HL-60 (cell line): ENCODE measurements around the gene SBF1.

Experiments
- GABPA ChIP-seq: IDR thresholded peaks from 2 replicates; pipeline ENCODE4 v1.6.1; 2012; ENCODE audit warnings: low read depth
- POLR2AphosphoS5 ChIP-seq: IDR thresholded peaks from 2 replicates; pipeline ENCODE4 v1.6.1; 2012; ENCODE audit warnings: low read depth
- TF ChIP-seq, protein P1 (sequence below): IDR thresholded peaks from one replicate; pipeline ENCODE4 v1.5.1; 2011; ENCODE audit warnings: low read length, control low read depth, inconsistent platforms; ENCODE audit not compliant: insufficient read depth
- TF ChIP-seq, protein P2 (sequence below): IDR thresholded peaks from 2 replicates; pipeline ENCODE4 v1.6.1; 2012; ENCODE audit warnings: low read depth; ENCODE audit not compliant: insufficient replicate concordance

- TF ChIP-seq, protein P1, sequence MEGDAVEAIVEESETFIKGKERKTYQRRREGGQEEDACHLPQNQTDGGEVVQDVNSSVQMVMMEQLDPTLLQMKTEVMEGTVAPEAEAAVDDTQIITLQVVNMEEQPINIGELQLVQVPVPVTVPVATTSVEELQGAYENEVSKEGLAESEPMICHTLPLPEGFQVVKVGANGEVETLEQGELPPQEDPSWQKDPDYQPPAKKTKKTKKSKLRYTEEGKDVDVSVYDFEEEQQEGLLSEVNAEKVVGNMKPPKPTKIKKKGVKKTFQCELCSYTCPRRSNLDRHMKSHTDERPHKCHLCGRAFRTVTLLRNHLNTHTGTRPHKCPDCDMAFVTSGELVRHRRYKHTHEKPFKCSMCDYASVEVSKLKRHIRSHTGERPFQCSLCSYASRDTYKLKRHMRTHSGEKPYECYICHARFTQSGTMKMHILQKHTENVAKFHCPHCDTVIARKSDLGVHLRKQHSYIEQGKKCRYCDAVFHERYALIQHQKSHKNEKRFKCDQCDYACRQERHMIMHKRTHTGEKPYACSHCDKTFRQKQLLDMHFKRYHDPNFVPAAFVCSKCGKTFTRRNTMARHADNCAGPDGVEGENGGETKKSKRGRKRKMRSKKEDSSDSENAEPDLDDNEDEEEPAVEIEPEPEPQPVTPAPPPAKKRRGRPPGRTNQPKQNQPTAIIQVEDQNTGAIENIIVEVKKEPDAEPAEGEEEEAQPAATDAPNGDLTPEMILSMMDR, result no peak
- TF ChIP-seq POLR2AphosphoS5 (no peak), GABPA (no peak)
- TF ChIP-seq, protein P2, sequence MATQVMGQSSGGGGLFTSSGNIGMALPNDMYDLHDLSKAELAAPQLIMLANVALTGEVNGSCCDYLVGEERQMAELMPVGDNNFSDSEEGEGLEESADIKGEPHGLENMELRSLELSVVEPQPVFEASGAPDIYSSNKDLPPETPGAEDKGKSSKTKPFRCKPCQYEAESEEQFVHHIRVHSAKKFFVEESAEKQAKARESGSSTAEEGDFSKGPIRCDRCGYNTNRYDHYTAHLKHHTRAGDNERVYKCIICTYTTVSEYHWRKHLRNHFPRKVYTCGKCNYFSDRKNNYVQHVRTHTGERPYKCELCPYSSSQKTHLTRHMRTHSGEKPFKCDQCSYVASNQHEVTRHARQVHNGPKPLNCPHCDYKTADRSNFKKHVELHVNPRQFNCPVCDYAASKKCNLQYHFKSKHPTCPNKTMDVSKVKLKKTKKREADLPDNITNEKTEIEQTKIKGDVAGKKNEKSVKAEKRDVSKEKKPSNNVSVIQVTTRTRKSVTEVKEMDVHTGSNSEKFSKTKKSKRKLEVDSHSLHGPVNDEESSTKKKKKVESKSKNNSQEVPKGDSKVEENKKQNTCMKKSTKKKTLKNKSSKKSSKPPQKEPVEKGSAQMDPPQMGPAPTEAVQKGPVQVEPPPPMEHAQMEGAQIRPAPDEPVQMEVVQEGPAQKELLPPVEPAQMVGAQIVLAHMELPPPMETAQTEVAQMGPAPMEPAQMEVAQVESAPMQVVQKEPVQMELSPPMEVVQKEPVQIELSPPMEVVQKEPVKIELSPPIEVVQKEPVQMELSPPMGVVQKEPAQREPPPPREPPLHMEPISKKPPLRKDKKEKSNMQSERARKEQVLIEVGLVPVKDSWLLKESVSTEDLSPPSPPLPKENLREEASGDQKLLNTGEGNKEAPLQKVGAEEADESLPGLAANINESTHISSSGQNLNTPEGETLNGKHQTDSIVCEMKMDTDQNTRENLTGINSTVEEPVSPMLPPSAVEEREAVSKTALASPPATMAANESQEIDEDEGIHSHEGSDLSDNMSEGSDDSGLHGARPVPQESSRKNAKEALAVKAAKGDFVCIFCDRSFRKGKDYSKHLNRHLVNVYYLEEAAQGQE, result no peak
These were observed 30.5 kb upstream of the SBF1 start for GRCh38 chr22:50505276-50505775.
